Measurements from ENCODE around the gene LHX4. TPM values are rescaled to one million over a fixed set of nuclear protein-coding genes. Genes with fewer than 3 reads are reported as not detected.

LHX4 gene
- total RNA-seq = 0.32 and 0.36 TPM in 2 replicates

DNA sequence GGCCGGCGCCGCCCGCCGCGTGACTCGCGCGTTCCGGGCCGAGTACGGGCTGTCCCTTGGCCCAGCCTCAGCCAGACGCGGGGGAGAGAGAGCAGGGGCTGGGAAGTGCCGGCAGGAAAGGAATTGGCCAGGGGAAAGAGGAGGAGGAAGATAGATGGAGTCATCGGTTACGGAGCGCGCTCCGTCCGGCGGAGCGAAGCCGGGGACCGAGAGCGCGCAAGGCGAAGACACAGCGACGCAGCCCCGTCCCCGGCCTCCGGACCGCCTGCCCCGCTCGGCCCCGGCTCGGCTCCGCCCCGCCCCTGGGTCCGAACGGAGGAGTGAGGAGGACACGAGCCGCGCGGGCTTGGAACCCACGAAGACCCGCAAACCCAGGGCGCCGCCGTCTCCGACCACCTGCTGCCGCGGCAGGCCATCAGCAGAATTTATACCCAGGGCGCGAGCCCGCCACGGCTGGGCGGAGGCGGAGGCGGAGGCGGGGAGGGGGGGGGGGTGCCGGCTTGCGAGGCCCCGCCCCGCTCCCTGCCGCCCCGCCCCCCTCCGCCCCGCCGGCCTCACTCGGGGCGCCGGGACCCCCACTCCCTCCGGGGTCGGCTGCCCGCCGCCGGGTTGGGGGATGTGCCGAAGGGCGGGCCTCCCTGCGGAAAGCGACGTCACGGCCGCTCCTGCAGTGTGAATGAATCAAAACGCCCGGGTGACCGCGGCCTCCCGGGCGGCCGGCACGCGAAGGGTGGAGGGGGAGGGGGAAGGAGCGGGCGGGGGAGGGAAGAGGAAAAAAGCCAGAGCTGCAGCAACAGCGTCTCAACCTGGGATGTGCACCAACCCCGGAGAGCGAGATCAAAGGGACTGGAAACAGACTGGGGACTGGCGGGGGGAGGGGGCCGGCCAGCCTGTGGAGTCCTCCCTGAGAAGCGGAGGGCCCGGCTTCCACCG, at the start of gene LHX4:
Gene LHX4 (plus strand): TSS at position 782 of the 933 bp plus-strand sequence. CDS start 266 bp downstream, outside the sequence.

Other genes starting within 250 kb of the LHX4 start
- gene QSOX1, start 75.4 kb upstream of the LHX4 start, total RNA-seq = 182 and 205 TPM in 2 replicates

Measured in hair follicle dermal papilla cell (primary cell).